GM19099 (cell line): ENCODE results near the gene RPL3.

Source experiments
- POLR2A ChIP-seq: IDR thresholded peaks from 3 replicates; pipeline ENCODE4 v1.6.1; 2011; ENCODE audit warnings: low read depth; ENCODE audit not compliant: insufficient read length; ENCODE audit errors: extremely low read depth

The RPL3 gene

DNA sequence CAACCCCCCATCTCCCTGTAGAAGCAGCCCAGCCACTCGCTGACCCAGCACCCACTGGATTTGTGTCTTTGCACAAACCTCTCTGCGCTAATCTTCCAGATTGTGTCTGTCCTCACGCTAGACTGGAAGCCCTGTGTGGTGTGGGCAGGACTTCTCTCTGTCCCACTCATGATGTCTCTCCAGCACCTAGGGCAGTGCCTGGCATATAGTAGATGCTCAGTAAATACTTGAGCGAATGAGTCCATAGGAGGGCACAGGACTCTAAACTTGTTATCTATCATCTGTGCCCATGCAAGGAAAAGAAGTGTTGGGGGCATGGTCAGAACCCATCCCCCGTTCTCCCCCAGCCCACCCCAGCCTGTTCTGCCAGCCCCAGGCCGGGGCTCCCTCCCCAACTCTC is 22.9 kb downstream of the RPL3 start:
- TF ChIP-seq POLR2A: no peak

DNA sequence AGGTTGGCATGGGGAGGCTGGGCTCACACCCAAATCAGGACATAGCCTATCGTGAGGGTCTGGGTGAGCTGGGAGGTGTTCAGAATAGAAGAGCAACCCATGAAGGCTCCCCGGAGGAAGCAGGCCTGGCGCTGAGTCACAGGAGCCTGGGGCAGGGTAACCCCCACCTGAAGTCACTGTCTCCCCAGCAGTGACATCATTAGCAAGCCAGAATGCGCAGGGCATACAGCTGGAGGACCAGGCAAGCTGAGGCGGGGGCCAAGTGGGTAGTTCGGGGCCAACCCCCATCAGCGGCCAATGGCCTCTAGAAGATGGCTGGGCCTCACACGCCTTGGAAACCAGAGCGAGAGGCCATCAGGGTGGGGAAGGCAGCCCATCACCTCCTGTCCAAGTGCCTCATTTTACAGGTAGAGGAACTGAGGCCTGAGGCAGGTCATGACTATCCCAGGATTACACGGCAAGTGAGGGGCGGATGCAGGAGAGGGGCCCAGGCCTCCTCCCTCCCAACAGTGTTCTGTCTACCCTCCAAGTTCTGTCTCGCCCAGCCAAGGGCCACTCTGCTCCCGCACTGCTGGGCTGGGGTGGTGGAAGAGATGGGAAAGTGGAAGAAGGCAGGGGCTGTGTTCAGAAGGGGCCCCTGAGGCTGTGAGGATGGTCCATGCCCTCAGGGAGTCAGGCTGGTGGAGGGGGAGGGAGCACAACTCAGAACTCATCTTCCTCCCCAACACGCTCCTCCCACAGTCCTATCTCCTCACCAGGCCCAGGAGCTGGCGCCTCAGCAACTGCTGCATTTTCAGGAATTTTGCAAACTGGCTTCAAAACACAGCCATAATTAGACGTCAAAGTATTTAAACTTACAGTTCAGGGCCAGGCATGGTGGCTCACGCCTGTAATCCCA is 24.6 kb downstream of the RPL3 start:
- no peak for TF ChIP-seq POLR2A

DNA sequence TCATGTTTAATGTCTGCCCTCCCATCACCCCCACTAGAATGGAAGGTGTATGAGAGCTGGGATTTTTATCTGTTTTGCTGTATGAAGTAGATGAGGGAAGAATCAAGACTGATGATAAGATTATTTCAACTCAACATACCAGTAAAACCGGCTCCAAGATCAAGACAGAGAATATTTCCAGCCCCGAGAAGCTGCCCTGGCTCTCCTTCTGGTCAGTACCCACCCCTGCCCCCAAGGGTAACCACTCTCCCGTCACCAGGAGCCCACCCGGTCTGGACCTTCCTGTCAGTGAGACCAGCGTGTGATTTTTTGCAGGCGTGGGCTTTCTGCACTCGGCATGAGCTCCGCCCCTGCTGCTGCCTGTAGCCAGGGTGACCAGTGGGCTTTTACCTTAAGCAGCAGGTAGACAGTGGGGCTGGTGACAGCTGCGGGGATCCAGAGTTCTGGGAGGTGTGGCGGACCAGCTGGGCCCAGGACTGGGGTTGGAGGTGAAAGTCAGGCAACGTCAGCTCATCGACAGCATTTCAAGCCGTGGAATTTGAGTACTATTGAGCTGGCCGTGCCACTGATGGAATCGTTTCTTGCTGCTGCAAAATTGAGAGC is 25.6 kb downstream of the RPL3 start:
- TF ChIP-seq POLR2A: no peak

DNA sequence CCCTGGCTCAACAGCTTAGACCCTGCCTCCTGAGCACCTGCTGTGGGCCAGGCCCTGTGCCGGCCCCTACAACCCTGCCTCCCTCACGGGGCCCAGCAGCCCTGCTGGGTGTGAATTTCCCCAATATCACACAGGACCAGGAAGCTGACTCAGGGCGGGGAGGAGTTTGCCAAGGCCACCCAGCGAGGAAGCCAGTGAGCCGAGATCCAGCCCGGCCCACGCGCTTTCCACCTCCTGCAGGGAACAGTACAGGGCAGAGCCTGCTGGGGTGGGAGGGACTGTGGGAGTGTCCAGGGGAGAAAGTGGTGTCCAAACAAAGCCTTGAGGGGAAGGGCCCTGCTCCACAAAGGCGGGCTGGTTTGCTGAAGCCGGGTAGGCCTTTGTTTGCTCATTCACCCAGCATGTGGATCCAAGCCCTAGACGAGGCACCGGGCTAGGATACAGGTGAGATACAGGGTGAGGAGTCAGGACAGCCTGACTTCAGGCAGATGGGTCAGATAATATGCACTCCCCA is 26.8 kb downstream of the RPL3 start:
- TF ChIP-seq POLR2A: no peak

DNA sequence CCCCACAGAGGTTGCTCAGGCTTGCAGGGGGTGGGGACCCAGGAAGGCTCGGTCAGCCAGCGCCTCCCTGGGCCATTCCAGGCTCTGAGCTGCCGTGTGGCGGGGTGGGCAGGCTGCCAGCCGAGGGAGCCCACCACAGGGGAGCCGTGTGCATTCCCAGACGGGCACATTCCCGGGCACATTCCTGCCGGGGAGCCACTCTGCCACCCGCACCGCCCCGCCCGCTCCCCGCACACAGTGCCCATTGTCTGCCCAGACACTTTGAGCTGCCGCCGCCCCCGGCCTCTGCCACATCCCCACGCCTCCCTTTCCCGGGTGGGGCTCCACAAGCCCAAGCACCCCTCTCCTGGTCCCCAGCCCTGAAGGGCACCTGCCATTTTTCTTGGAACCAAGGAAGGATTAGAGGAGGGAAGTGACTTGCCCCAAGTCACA is 27.4 kb downstream of the RPL3 start:
- TF ChIP-seq POLR2A: no peak

DNA sequence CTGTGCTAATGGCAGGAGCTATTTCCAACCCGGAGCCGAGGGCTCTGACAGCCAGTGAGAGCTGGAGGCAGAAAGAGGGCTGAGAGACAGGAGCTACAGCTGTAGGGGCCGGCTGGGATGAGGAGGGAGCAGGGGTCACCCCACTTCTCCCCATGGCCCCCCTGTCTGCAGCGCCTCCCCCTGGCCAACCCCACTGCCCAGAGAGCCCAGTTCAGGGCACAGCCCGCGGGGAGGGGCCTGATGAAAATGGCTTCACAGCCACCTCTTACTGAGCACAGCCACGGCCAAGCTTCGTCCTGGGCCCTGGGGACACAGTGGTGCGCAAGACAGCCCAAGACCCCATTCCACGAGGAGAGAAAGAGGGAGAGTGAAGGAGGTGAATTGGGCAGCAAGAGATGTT is 27.9 kb downstream of the RPL3 start:
- TF ChIP-seq POLR2A: no peak

DNA sequence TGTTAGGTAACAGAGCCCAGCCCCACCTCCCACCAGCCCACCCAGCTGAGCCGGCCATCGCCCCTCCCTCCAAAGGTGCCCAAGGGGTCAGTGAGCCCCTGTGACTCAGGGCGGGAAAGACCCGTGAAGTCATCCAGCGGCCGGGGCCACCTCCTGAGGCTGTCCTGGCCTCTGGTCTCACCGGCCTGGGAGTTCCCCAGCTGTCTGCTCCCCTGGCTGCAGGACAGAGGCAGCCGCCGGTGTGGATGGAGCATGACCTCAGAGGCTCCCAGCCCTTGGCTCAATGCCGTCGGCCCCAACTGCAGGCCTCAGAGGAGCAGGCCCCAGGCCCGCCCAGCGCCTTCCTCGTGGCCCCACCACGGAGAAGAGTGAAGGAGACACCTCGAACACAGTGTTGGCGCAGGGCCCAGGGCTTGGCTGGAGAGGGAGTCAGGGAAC is 28.7 kb downstream of the RPL3 start:
- no peak for TF ChIP-seq POLR2A

DNA sequence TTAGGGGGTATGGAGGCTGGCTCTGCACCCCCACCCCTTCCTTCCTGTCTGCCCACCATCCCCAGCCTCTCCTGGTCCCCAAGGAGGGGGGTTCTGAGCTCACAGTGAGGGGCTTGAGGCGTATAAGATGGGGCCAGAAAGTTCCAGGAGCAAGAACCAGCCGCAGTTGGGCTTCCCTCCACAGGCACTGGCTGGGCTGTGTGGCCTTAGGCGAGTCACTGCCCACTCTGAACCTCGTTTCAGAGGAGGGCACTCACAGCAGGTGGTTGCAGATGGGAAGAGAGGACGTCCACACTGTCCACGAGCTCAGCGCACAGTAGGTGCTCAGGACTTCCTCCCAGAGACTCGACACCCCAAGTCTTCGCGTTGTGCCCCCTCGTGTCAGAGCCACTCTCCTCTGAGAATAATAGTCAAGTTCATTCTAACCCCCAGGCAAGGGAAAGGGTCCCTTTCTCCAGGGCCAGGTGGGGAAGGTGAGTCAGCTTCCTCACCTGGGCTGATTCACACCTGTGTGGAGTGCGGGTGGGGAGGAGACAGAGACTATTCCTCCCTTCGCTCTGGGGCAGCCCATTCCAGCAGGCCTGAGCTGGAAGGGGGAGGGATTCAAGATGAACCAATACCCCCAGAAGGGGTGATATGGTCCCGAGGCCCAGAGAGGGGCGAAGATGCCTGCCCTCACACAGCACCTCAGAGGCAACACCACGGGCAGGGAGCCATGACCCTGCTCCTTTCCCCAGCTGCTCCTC is 29.3 kb downstream of the RPL3 start:
- TF ChIP-seq POLR2A: no peak

DNA sequence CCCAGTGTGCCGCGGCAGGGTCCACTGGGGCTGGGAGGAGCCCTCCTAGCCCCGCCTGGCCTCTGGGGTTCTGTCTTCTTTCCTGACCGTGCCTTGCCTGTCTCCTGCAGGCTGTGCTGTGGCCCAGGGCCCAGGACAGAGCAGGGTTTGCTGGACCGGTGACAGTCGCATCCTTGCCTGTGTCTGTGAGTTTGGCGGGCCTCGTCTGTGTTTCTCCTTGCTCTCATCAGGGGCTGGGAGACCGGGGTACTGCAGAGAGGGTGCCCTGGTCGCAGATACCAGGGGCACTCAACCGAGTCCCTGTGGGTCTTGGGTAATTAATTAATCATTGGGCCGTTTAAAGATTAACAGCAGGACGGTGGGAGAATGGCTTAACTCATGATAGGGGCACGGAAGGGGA is 29.9 kb downstream of the RPL3 start:
- TF ChIP-seq POLR2A: no peak

DNA sequence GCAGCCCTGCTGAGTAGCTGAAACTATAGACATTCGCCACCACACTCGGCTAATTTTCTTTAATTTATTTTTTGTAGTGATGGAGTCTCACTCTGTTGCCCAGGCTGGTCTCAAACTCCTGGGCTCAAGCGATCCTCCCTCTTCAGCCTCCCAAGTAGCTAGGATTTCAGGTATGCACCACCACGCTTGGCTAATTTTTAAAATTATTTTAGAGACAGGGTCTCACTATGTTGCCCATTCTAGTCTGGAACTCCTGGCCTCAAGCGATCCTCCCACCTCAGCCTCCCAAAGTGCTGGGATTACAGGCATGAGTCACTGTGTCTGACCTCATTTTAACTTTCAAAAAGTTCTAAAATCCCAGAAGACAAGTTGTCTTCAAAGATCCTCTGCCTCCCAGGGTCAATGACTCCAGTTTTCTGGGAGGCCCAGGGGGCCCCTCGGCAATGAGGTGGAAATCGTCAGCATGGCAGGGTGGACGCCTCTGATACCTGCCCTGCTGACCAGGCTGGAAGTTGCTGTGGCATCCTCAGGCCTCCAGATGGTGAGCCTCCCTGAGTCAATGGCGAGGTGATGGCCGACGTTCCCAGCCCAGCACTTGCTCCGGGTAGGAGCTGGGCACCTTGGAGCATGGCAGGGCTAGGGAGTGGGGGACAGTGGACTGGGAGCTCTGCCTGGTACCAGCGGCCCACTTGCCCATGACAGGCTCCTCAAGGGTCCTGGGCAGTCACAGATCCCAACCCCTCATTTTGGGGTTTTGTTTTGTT is 31.1 kb downstream of the RPL3 start:
- no peak for TF ChIP-seq POLR2A

DNA sequence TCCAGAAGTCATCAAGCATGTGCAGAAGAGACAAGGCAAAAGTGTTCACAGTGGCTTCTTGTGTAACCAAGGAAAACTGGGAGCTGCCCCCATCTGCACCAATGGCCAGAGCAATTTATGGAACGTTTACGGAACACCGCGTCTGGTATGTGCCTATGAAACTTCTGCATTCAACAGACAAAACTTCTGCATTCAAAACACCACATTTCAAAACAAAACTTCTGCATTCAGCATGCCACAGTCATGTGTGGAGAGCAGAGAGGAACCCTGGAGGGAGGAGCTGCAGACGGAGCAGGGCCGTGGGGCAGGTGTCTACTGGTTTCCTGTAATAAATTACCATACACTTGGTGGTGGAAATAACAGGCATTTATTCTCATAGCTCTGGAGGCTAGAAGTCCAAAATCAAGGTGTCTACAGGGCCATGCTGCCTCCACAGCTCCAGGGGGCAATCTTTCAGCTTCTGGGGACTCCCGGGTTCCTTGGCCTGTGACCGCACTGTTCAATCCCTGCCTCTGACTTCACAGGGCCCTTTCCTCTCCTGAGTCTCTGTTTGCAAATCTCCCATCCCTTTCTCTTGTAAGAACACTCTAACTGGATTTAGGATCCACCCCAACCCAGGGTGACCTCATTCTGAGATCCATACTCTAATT is 32.2 kb downstream of the RPL3 start:
- TF ChIP-seq POLR2A: no peak

DNA sequence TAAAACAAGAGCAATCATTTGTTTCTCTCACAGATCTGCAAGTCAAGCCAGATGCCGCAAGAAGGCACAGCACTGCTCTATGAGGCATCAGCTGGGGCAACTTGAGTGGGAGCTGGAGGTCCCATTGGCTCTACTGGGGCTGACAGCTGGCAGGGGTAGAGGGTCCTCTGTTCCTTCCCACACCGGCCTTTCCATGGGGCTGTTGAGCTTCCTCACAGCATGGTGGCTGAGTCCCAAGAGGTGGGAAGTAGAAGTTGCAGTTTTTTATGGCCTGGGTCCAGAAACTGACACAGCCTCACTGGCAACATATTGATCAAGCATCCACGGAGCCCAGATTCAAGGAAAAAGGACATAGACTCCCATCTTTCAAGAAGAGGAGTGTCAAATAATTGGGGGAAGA is 34.4 kb downstream of the RPL3 start:
- no peak for TF ChIP-seq POLR2A

DNA sequence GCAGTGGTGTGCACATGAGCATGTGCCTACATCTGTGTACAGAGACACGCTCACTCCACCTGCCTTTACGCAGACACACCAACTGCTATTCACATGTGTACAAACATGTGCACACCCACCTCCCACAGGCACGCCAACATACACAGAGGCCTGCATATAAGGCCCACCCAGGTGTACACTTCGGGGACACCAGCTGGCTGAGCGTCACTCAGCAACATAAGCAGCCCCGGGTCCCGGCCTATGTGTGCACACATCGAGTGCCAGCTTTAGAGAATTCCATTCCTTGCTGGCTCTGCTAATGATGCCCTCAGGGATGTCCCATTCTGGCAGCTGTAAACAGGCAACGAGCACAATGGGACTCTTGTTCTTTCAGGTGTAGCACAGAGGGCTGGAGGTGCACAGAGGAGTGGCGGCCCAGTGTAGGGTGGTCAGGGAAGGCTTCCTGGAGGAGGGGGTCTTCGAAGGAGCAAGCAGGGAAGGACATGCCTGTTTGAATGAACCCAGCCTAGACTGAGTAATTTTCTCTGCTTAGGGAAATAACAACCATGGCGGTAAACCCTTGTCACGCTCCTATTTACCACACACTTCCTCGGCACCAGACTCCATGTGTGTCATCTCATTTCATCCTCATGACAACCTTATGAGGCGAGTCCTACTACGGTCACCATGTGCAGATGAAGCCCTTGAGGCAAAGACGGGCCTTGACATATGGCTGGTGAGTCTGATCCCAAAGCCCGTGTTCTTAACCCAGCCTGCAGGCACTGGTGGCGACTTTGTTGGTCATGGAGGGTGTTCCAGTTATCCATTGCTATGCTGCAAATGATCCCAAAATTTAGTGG is 35.1 kb downstream of the RPL3 start:
- no peak for TF ChIP-seq POLR2A
